Measurements from ENCODE around the gene MRPL34. TPM values are rescaled to one million over a fixed set of nuclear protein-coding genes. Genes with fewer than 3 reads are reported as not detected.

Gene MRPL34
- total and polyA plus RNA-seq, 2 donors (not counting 1 experiment from before 2014, with no cell fraction given): 27.5 to 44.8 TPM

- Histone ChIP-seq H3K79me2 (ENCODE audit: control insufficient read depth, insufficient read depth, low read length) (no peaks in the 10 kb centered on the region), H3K36me3 (ENCODE audit: control insufficient read depth, insufficient read depth, low read length) (peaks cover 19% of the 10 kb centered on the region), H3K4me2 (ENCODE audit: extremely low read depth, insufficient read depth, low read length) (no peak overlapping the region), H3K4me1 (ENCODE audit: control insufficient read depth, extremely low read depth, insufficient read depth, low read length) (no peaks in the 10 kb centered on the region), H3K27me3 (ENCODE audit: control insufficient read depth, insufficient read depth, low read length) (no peaks in the 10 kb centered on the region), H3K4me3 (replicated peaks in 1 of 4; ENCODE audit: control extremely low read depth in 1 of 4, insufficient read depth in 1 of 4, low read depth in 3 of 4, low read length in 4 of 4) (no peak overlapping the region), H3K9ac (ENCODE audit: insufficient read depth, low read length) (no peak overlapping the region), H3K9me3 (ENCODE audit: control insufficient read depth, insufficient read depth, low read depth, low read length) (no peaks in the 10 kb centered on the region), H2AFZ (ENCODE audit: low read length) (no peak overlapping the region), H4K20me1 (ENCODE audit: control insufficient read depth, extremely low read depth, insufficient read depth, low read length) (no peaks in the 10 kb centered on the region), H3K27ac (ENCODE audit: insufficient read depth, low read length) (no peak overlapping the region)
- no peak for DNase-seq (ENCODE audit: low read depth in 2 of 2)
- TF ChIP-seq CTCF (conservative IDR thresholded peaks at IDR 0.05 in 1 of 2, IDR thresholded peaks at IDR 0.05 in 1 of 2; ENCODE audit: low read depth in 1 of 2, low read length in 2 of 2): no peak
- TF ChIP-seq EZH2 (IDR thresholded peaks at IDR 0.05; ENCODE audit: low read length, missing control alignments): no peak
Measured at GRCh38 chr19:17325133-17325532, 19.5 kb downstream of the MRPL34 start.

- Histone ChIP-seq H3K27me3 (ENCODE audit: control insufficient read depth, insufficient read depth, low read length) (no peaks in the 10 kb centered on the region), H3K4me2 (ENCODE audit: extremely low read depth, insufficient read depth, low read length) (peak overlapping the region; percentile 23), H3K36me3 (ENCODE audit: control insufficient read depth, insufficient read depth, low read length) (peaks cover 14% of the 10 kb centered on the region), H3K9ac (ENCODE audit: insufficient read depth, low read length) (no peak overlapping the region), H2AFZ (ENCODE audit: low read length) (no peak overlapping the region), H3K4me3 (replicated peaks in 1 of 4; ENCODE audit: control extremely low read depth in 1 of 4, insufficient read depth in 1 of 4, low read depth in 3 of 4, low read length in 4 of 4) (no peak overlapping the region), H4K20me1 (ENCODE audit: control insufficient read depth, extremely low read depth, insufficient read depth, low read length) (no peaks in the 10 kb centered on the region), H3K79me2 (ENCODE audit: control insufficient read depth, insufficient read depth, low read length) (no peaks in the 10 kb centered on the region), H3K4me1 (ENCODE audit: control insufficient read depth, extremely low read depth, insufficient read depth, low read length) (no peaks in the 10 kb centered on the region), H3K27ac (ENCODE audit: insufficient read depth, low read length) (no peak overlapping the region), H3K9me3 (ENCODE audit: control insufficient read depth, insufficient read depth, low read depth, low read length) (no peaks in the 10 kb centered on the region)
- DNase-seq (ENCODE audit: low read depth in 2 of 2): peak; percentile 36 to 76
- TF ChIP-seq CTCF (conservative IDR thresholded peaks at IDR 0.05 in 1 of 2, IDR thresholded peaks at IDR 0.05 in 1 of 2; ENCODE audit: low read depth in 1 of 2, low read length in 2 of 2) (no peak), EZH2 (IDR thresholded peaks at IDR 0.05; ENCODE audit: low read length, missing control alignments) (no peak)
Measured at GRCh38 chr19:17325881-17326594, 20.4 kb downstream of the MRPL34 start.

- Histone ChIP-seq H3K4me3 (replicated peaks in 1 of 4; ENCODE audit: control extremely low read depth in 1 of 4, insufficient read depth in 1 of 4, low read depth in 3 of 4, low read length in 4 of 4) (no peak overlapping the region), H3K27ac (ENCODE audit: insufficient read depth, low read length) (no peak overlapping the region), H4K20me1 (ENCODE audit: control insufficient read depth, extremely low read depth, insufficient read depth, low read length) (no peaks in the 10 kb centered on the region), H3K27me3 (ENCODE audit: control insufficient read depth, insufficient read depth, low read length) (no peaks in the 10 kb centered on the region), H3K9ac (ENCODE audit: insufficient read depth, low read length) (no peak overlapping the region), H3K4me2 (ENCODE audit: extremely low read depth, insufficient read depth, low read length) (no peak overlapping the region), H3K36me3 (ENCODE audit: control insufficient read depth, insufficient read depth, low read length) (peaks cover 12% of the 10 kb centered on the region), H2AFZ (ENCODE audit: low read length) (no peak overlapping the region), H3K4me1 (ENCODE audit: control insufficient read depth, extremely low read depth, insufficient read depth, low read length) (no peaks in the 10 kb centered on the region), H3K79me2 (ENCODE audit: control insufficient read depth, insufficient read depth, low read length) (no peaks in the 10 kb centered on the region), H3K9me3 (ENCODE audit: control insufficient read depth, insufficient read depth, low read depth, low read length) (no peaks in the 10 kb centered on the region)
- no peak for TF ChIP-seq CTCF (conservative IDR thresholded peaks at IDR 0.05 in 1 of 2, IDR thresholded peaks at IDR 0.05 in 1 of 2; ENCODE audit: low read depth in 1 of 2, low read length in 2 of 2)
- no peak for TF ChIP-seq EZH2 (IDR thresholded peaks at IDR 0.05; ENCODE audit: low read length, missing control alignments)
- DNase-seq (ENCODE audit: low read depth in 2 of 2): no peak
Measured at GRCh38 chr19:17326595-17326966, 20.9 kb downstream of the MRPL34 start.
